A549 (cell line): ENCODE measurements around the gene METTL3. TPM values are rescaled to one million over a fixed set of nuclear protein-coding genes. Genes with fewer than 3 reads are reported as not detected.

Experiments used
- ATAC-seq, 2 experiments: fragments of 200-7000 bp in 1 of 2; fragments of >200 bp in 1 of 2; cut with Nextera tagmentation in 1 of 2; cut with Tn5 transposase in 1 of 2; 3 replicates each; pipeline versions ENCODE4 v1.8.0 to v1.9.1; 2018 to 2020; ENCODE audit warnings: mild to moderate bottlenecking in 1 of 2, moderate library complexity in 1 of 2
- CTCF ChIA-PET: fragments of 300-600 bp; sonication (Branson Sonifier 250); formaldehyde crosslinking; extraction: SDS; loops from one replicate; lab custom pipeline; 2021; ENCODE audit warnings: antibody characterized with exemption, inconsistent platforms; lab: Yijun Ruan, JAX
- POLR2A ChIA-PET: fragments of 350-600 bp; formaldehyde crosslinking; extraction: SDS; loops from one replicate; lab custom pipeline; 2021; ENCODE audit warnings: antibody characterized with exemption, inconsistent platforms; lab: Yijun Ruan, JAX
- DNase-seq, 2 experiments: peaks; one replicate each; pipeline versions ENCODE4 v3.0.0 to v3.0.0-alpha.2; 2011 to 2016; ENCODE audit warnings: low read depth in 1 of 2, low spot score in 1 of 2
- FAIRE-seq: peaks from 2 replicates; lab custom pipeline; 2011; peaks lifted over from hg19 to GRCh38; lab: Jason Lieb, UNC
- H3K27ac ChIP-seq, 2 experiments: fragments of >200 bp; sonication (Bioruptor Twin); formaldehyde crosslinking; 3 replicates each; pipeline ENCODE4 v1.5.1; 2016 to 2017
- H3K4me1 ChIP-seq: fragments of >200 bp; sonication (Bioruptor Twin); formaldehyde crosslinking; 3 replicates; pipeline ENCODE4 v1.6.1; 2016
- H3K4me2 ChIP-seq: fragments of >200 bp; sonication (Bioruptor Twin); formaldehyde crosslinking; 3 replicates; pipeline ENCODE4 v1.6.1; 2016
- H3K4me3 ChIP-seq: fragments of >200 bp; sonication (Bioruptor Twin); formaldehyde crosslinking; 3 replicates; pipeline ENCODE4 v1.5.1; 2016
- H3K9me3 ChIP-seq: fragments of >200 bp; sonication (Bioruptor Twin); formaldehyde crosslinking; 3 replicates; pipeline ENCODE4 v1.6.1; 2016
- BHLHE40 ChIP-seq: IDR thresholded peaks from 2 replicates; pipeline ENCODE4 v1.6.1; 2012; ENCODE audit warnings: low read depth, low read length, inconsistent platforms
- CBX2 ChIP-seq: fragments of 200-600 bp; sonication (generic); IDR thresholded peaks from 2 replicates; pipeline ENCODE4 v1.6.1; 2016; ENCODE audit warnings: low read depth, mild to moderate bottlenecking, borderline replicate concordance
- CEBPB ChIP-seq, 2 experiments: fragments of >200 bp in 1 of 2; sonication (Bioruptor Twin) in 1 of 2; formaldehyde crosslinking in 1 of 2; IDR thresholded peaks; 2 replicates each; pipeline ENCODE4 v1.6.1; 2012 to 2016
- CHD2 ChIP-seq: fragments of 150-350 bp; IDR thresholded peaks from 2 replicates; pipeline ENCODE4 v1.6.1; 2014; ENCODE audit warnings: low read length; ENCODE audit not compliant: partially characterized antibody
- CHD4 ChIP-seq: fragments of 200-600 bp; sonication (generic); IDR thresholded peaks from 2 replicates; pipeline ENCODE4 v1.6.1; 2016; ENCODE audit warnings: antibody characterized with exemption, mild to moderate bottlenecking, borderline replicate concordance
- EHF ChIP-seq: fragments of 250-450 bp; sonication (Bioruptor Pico); IDR thresholded peaks from 2 replicates; pipeline ENCODE4 v1.5.0; 2020; ENCODE audit warnings: mild to moderate bottlenecking
- EHMT2 ChIP-seq: fragments of 200-600 bp; sonication (generic); IDR thresholded peaks from 2 replicates; pipeline ENCODE4 v1.6.1; 2016; ENCODE audit warnings: antibody characterized with exemption, low read depth, mild to moderate bottlenecking, moderate library complexity
- ESRRA ChIP-seq: fragments of 150-350 bp; IDR thresholded peaks from 2 replicates; pipeline ENCODE4 v1.6.1; 2014; ENCODE audit warnings: mild to moderate bottlenecking, low read length, borderline replicate concordance
- FOSL2 ChIP-seq, 2 experiments: fragments of 450-650 bp in 1 of 2; fragments of >200 bp in 1 of 2; sonication (Bioruptor Twin) in 1 of 2; formaldehyde crosslinking; IDR thresholded peaks; 2 replicates each; pipeline versions ENCODE4 v1.5.0 to v1.6.1; 2016 to 2020; ENCODE audit warnings: mild to moderate bottlenecking in 1 of 2, moderate library complexity in 1 of 2
- HDAC2 ChIP-seq: fragments of 200-600 bp; sonication (generic); IDR thresholded peaks from 2 replicates; pipeline ENCODE4 v1.6.1; 2016
- HOXA7 ChIP-seq: fragments of 250-450 bp; sonication (Bioruptor Pico); IDR thresholded peaks from 2 replicates; pipeline ENCODE4 v1.5.0; 2020; ENCODE audit warnings: mild to moderate bottlenecking, moderate library complexity
- MAZ ChIP-seq: fragments of 150-350 bp; IDR thresholded peaks from 2 replicates; pipeline ENCODE4 v1.6.1; 2014; ENCODE audit warnings: antibody characterized with exemption, low read depth, low read length, borderline replicate concordance
- MYC ChIP-seq: IDR thresholded peaks from 2 replicates; pipeline ENCODE4 v1.6.1; 2012; ENCODE audit warnings: mild to moderate bottlenecking, inconsistent platforms, low read length, improper control_type of control experiment, borderline replicate concordance
- NFE2L2 ChIP-seq: fragments of 150-350 bp; conservative IDR thresholded peaks from 2 replicates; pipeline ENCODE4 v1.6.1; 2014; ENCODE audit warnings: low read length
- NR3C1 ChIP-seq: fragments of >200 bp; sonication (Bioruptor Twin); formaldehyde crosslinking; IDR thresholded peaks from 3 replicates; pipeline ENCODE4 v1.6.1; 2017
- POLR2AphosphoS2 ChIP-seq: conservative IDR thresholded peaks from 2 replicates; pipeline ENCODE4 v1.6.1; 2012; ENCODE audit warnings: low read length, improper control_type of control experiment, inconsistent platforms
- RAD21 ChIP-seq, 2 experiments: fragments of >200 bp in 1 of 2; sonication (Bioruptor Twin) in 1 of 2; formaldehyde crosslinking in 1 of 2; IDR thresholded peaks in 1 of 2; conservative IDR thresholded peaks in 1 of 2; 2 replicates in 1 of 2; 3 replicates in 1 of 2; pipeline ENCODE4 v1.6.1; 2012 to 2018; ENCODE audit warnings: inconsistent platforms in 1 of 2
- RARB ChIP-seq: fragments of 250-450 bp; sonication (Bioruptor Pico); IDR thresholded peaks from 2 replicates; pipeline ENCODE4 v1.8.0; 2021; ENCODE audit warnings: mild to moderate bottlenecking, moderate library complexity
- RCOR1 ChIP-seq: fragments of 150-350 bp; IDR thresholded peaks from 2 replicates; pipeline ENCODE4 v1.6.1; 2014; ENCODE audit warnings: antibody characterized with exemption, low read length, low read depth
- RFX5 ChIP-seq: fragments of 450-650 bp; IDR thresholded peaks from 2 replicates; pipeline ENCODE4 v1.7.1; 2014; ENCODE audit warnings: antibody characterized with exemption, mild to moderate bottlenecking, moderate library complexity
- RNF2 ChIP-seq: fragments of 200-600 bp; sonication (generic); IDR thresholded peaks from 2 replicates; pipeline ENCODE4 v1.6.1; 2016; ENCODE audit warnings: low read depth, mild to moderate bottlenecking, antibody characterized with exemption, moderate library complexity, borderline replicate concordance
- SMC3 ChIP-seq: fragments of >200 bp; sonication (Bioruptor Twin); formaldehyde crosslinking; IDR thresholded peaks from 3 replicates; pipeline ENCODE4 v1.6.1; 2018; ENCODE audit warnings: inconsistent platforms
- TFCP2L1 ChIP-seq: fragments of 250-450 bp; sonication (Bioruptor Pico); IDR thresholded peaks from 2 replicates; pipeline ENCODE4 v1.5.0; 2021; ENCODE audit warnings: mild to moderate bottlenecking
- ZC3H11A ChIP-seq: fragments of 450-650 bp; IDR thresholded peaks from 2 replicates; pipeline ENCODE4 v1.6.1; 2014; ENCODE audit warnings: antibody characterized with exemption, mild to moderate bottlenecking
- whole genome bisulfite sequencing: methylation state at CpG from one replicate; pipeline ENCODE4 v1.1.6; 2017; ENCODE audit errors: missing lambda C conversion rate; 5-methylcytosine and 5-hydroxymethylcytosine counted together
- polyA minus RNA-seq: library from RNA; depleted of rRNA, polyadenylated mRNA; stranded (reverse); fragments of >200 nt; gene quantifications from 2 replicates; pipeline ENCODE4 v1.2.3, GENCODE V29; 2011; rRNA and poly(A)+ RNA removed
- polyA plus RNA-seq, 4 experiments: library from polyadenylated mRNA; depleted of rRNA in 3 of 4; stranded (reverse); fragments of >200 nt; fragmentation: RNase III in 1 of 4; extraction: RNeasy Plus Mini Kit Qiagen cat#74134 plus additional on column Dnase treatment in 1 of 4; gene quantifications; 2 replicates in 3 of 4; 3 replicates in 1 of 4; pipeline ENCODE4 v1.2.3, GENCODE V29; 2011 to 2017
- TF ChIP-seq, protein P1 (sequence below): fragments of 150-350 bp; IDR thresholded peaks from 2 replicates; pipeline ENCODE4 v1.6.1; 2014; ENCODE audit warnings: low read depth, mild to moderate bottlenecking, low read length
- TF ChIP-seq, protein P2 (sequence below): fragments of 450-650 bp; IDR thresholded peaks from 2 replicates; pipeline ENCODE4 v1.6.1; 2014; ENCODE audit warnings: antibody characterized with exemption
- TF ChIP-seq, protein P3 (sequence below): fragments of 250-450 bp; sonication (Bioruptor Pico); IDR thresholded peaks from 2 replicates; pipeline ENCODE4 v1.5.0; 2020; ENCODE audit warnings: low read depth, mild to moderate bottlenecking, moderate library complexity
- TF ChIP-seq, protein P4 (sequence below): fragments of 200-600 bp; sonication (generic); IDR thresholded peaks from 2 replicates; pipeline ENCODE4 v1.6.1; 2016; ENCODE audit warnings: antibody characterized with exemption, mild to moderate bottlenecking, moderate library complexity
- TF ChIP-seq, protein P5 (sequence below): fragments of 250-450 bp; sonication (Bioruptor Pico); IDR thresholded peaks from 2 replicates; pipeline ENCODE4 v1.5.0; 2021; ENCODE audit warnings: mild to moderate bottlenecking, moderate library complexity, borderline replicate concordance

METTL3 gene
- polyA plus RNA-seq (2011; rRNA removed) (103 and 118 TPM in 2 replicates), polyA plus RNA-seq (2017; fragmentation: RNase III; extraction: RNeasy Plus Mini Kit Qiagen cat#74134 plus additional on column Dnase treatment) (63.2 to 66.3 TPM (median 65.2 TPM) in 3 replicates), polyA minus RNA-seq (94.6 and 130 TPM in 2 replicates)
- 92.6 and 95.3 TPM in 2 replicates for polyA plus RNA-seq (2012; cell fraction: cytosol; rRNA removed)
- polyA plus RNA-seq (2012; cell fraction: nucleus; rRNA removed) = 281 and 353 TPM in 2 replicates

DNA sequence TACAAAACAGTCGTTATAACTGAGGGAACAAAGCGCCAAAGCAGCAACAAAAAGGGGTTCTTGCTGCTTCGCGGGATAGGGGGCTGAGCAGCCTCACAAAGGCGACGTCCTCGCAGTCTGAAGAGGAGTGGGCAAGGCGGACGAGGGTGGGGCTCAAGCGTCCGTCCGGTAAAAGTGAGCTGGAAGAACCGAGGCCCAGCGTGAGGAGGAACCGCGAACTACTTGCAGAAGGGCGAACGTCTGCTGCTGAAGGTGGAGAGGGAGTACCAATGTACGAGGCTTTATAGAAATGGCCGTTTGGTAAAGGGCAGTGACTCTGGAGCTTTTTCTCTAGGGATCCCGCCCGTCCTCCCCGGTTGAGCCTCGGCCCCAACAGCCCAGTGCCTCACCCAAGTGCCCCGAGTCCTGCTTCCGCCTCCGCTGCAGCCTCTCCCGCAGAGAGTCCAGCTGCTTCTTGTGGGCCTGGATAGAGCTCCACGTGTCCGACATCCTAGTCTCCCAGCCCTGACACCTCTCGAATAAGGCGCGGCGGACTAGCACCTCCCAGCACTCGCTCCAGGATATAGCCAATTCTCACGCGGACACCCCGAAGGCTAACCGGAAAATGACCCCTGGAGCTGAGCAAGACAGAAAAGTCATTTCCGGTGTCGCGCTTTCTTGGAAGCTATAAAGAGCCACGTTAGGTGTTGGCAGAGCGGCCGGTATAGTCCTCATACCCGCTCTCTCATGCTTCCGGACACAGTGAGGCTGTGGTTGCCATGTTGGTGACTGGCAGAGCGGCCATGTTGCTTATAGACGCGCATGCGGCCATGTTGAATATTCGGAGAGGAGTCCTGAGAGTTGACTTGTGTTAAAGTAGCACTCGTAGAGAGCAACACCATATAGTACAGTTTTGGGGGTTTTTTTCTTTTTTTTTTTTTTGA is at the start of gene METTL3:
TSS of gene METTL3 (minus strand) at position 606 of the 923 bp plus-strand sequence. CDS start at position 489, 117 bp downstream.
- POLR2A ChIA-PET = interaction anchor here (0.9 to 3.4 kb wide), 13 partner anchors 8 to 127 kb away, joined by 3 to 43 read pairs (median 6); partner anchors contain the start of genes CHD8, SALL2 and SUPT16H
- Histone ChIP-seq H3K4me2 (peak within 1 kb of the TSS; percentile 92), H3K27ac (peak within 1 kb of the TSS; percentile 79 to 91), H3K4me3 (peak within 1 kb of the TSS; percentile 73), H3K4me1 (peaks cover 6% of the 10 kb centered on the region; the same call in 2 of the 3 replicates), H3K9me3 (no peaks in the 10 kb centered on the region)
- CTCF ChIA-PET = interaction anchor here (1.0 to 2.9 kb wide), 7 partner anchors 12 to 406 kb away, joined by 3 to 21 read pairs (median 5); partner anchors contain the start of genes CHD8, RAB2B, SALL2 and TOX4
- ATAC-seq = peak; percentile 99
- peak; percentile 95 to 99 for DNase-seq
- WGBS = under 1% methylated on average over 47 of the region's 53 CpGs
- no peak for FAIRE-seq
- TF ChIP-seq RCOR1 = no peak
- TF ChIP-seq, protein P1, sequence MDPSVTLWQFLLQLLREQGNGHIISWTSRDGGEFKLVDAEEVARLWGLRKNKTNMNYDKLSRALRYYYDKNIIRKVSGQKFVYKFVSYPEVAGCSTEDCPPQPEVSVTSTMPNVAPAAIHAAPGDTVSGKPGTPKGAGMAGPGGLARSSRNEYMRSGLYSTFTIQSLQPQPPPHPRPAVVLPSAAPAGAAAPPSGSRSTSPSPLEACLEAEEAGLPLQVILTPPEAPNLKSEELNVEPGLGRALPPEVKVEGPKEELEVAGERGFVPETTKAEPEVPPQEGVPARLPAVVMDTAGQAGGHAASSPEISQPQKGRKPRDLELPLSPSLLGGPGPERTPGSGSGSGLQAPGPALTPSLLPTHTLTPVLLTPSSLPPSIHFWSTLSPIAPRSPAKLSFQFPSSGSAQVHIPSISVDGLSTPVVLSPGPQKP = no peak
- no peak for TF ChIP-seq NFE2L2
- TF ChIP-seq EHMT2 = no peak; the same call in 1 of the 2 replicates
- no peak for TF ChIP-seq BHLHE40
- peak; percentile 60; the same call in 1 of the 2 replicates for TF ChIP-seq TFCP2L1
- TF ChIP-seq ESRRA = no peak
- TF ChIP-seq SMC3 = no peak
- TF ChIP-seq POLR2AphosphoS2 = no peak
- TF ChIP-seq, protein P2, sequence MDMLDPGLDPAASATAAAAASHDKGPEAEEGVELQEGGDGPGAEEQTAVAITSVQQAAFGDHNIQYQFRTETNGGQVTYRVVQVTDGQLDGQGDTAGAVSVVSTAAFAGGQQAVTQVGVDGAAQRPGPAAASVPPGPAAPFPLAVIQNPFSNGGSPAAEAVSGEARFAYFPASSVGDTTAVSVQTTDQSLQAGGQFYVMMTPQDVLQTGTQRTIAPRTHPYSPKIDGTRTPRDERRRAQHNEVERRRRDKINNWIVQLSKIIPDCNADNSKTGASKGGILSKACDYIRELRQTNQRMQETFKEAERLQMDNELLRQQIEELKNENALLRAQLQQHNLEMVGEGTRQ = peak; percentile 34; the same call in 1 of the 2 replicates
- TF ChIP-seq HOXA7 (CRISPR knock-in tag) = 0 out of 2 replicates have a peak, but pooled peaks have one; percentile 26
- no peak for TF ChIP-seq CHD2
- TF ChIP-seq FOSL2 (IDR thresholded peaks at IDR 0.05) = no peak
- peak; percentile 34; the same call in 1 of the 2 replicates for TF ChIP-seq FOSL2 (CRISPR knock-in tag; IDR thresholded peaks at IDR 0.05)
- peak; percentile 91 for TF ChIP-seq MYC
- TF ChIP-seq HDAC2 = no peak
- TF ChIP-seq RARB (CRISPR knock-in tag) = no peak
- TF ChIP-seq, protein P3, sequence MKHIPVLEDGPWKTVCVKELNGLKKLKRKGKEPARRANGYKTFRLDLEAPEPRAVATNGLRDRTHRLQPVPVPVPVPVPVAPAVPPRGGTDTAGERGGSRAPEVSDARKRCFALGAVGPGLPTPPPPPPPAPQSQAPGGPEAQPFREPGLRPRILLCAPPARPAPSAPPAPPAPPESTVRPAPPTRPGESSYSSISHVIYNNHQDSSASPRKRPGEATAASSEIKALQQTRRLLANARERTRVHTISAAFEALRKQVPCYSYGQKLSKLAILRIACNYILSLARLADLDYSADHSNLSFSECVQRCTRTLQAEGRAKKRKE = no peak
- no peak for TF ChIP-seq CEBPB (IDR thresholded peaks at IDR 0.05)
- TF ChIP-seq RAD21 (conservative IDR thresholded peaks at IDR 0.05 in 1 of 2, IDR thresholded peaks at IDR 0.05 in 1 of 2) = no peak
- TF ChIP-seq, protein P4, sequence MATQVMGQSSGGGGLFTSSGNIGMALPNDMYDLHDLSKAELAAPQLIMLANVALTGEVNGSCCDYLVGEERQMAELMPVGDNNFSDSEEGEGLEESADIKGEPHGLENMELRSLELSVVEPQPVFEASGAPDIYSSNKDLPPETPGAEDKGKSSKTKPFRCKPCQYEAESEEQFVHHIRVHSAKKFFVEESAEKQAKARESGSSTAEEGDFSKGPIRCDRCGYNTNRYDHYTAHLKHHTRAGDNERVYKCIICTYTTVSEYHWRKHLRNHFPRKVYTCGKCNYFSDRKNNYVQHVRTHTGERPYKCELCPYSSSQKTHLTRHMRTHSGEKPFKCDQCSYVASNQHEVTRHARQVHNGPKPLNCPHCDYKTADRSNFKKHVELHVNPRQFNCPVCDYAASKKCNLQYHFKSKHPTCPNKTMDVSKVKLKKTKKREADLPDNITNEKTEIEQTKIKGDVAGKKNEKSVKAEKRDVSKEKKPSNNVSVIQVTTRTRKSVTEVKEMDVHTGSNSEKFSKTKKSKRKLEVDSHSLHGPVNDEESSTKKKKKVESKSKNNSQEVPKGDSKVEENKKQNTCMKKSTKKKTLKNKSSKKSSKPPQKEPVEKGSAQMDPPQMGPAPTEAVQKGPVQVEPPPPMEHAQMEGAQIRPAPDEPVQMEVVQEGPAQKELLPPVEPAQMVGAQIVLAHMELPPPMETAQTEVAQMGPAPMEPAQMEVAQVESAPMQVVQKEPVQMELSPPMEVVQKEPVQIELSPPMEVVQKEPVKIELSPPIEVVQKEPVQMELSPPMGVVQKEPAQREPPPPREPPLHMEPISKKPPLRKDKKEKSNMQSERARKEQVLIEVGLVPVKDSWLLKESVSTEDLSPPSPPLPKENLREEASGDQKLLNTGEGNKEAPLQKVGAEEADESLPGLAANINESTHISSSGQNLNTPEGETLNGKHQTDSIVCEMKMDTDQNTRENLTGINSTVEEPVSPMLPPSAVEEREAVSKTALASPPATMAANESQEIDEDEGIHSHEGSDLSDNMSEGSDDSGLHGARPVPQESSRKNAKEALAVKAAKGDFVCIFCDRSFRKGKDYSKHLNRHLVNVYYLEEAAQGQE = no peak
- no peak for TF ChIP-seq CHD4
- no peak for TF ChIP-seq MAZ
- TF ChIP-seq RNF2 = no peak
- TF ChIP-seq CBX2 = no peak
- TF ChIP-seq RFX5 = no peak; the same call in 1 of the 2 replicates
- TF ChIP-seq NR3C1 = no peak
- TF ChIP-seq ZC3H11A = no peak
- TF ChIP-seq, protein P5, sequence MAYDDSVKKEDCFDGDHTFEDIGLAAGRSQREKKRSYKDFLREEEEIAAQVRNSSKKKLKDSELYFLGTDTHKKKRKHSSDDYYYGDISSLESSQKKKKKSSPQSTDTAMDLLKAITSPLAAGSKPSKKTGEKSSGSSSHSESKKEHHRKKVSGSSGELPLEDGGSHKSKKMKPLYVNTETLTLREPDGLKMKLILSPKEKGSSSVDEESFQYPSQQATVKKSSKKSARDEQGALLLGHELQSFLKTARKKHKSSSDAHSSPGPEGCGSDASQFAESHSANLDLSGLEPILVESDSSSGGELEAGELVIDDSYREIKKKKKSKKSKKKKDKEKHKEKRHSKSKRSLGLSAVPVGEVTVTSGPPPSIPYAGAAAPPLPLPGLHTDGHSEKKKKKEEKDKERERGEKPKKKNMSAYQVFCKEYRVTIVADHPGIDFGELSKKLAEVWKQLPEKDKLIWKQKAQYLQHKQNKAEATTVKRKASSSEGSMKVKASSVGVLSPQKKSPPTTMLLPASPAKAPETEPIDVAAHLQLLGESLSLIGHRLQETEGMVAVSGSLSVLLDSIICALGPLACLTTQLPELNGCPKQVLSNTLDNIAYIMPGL = no peak
- no peak for TF ChIP-seq EHF (CRISPR knock-in tag)
